Activated CD8-positive, alpha-beta T cell treated with anti-CD3 and anti-CD28 coated beads for 36 hours (primary cell): ENCODE measurements around the gene EML3. TPM values are rescaled to one million over a fixed set of nuclear protein-coding genes. Genes with fewer than 3 reads are reported as not detected.
"Not testable (repeated sequence)": the region's sequence is repeated elsewhere in the genome, so short reads cannot be mapped to it uniquely, and the experiment has no call there.

ENCODE experiments used
- ATAC-seq: fragments of 200-7000 bp; cut with Tn5 transposase; one replicate; pipeline ENCODE4 v1.10.0; 2021; ENCODE audit warnings: mild to moderate bottlenecking, moderate library complexity
- CTCF ChIA-PET: fragments of 350-600 bp; sonication (Branson Sonifier 250); formaldehyde crosslinking; loops from one replicate; lab custom pipeline; 2021; ENCODE audit warnings: antibody characterized with exemption; lab: Charles Lee
- POLR2A ChIA-PET: fragments of 350-600 bp; sonication (Branson Sonifier 250); formaldehyde crosslinking; loops from one replicate; lab custom pipeline; 2021; ENCODE audit warnings: antibody characterized with exemption; lab: Charles Lee
- DNase-seq: peaks from one replicate; pipeline ENCODE4 v3.0.0-alpha.2; 2020
- H3K27ac Mint-ChIP-seq: one replicate; pipeline ENCODE4 v1.8.0; 2021; ENCODE audit warnings: mild to moderate bottlenecking, mixed read lengths
- H3K27me3 Mint-ChIP-seq: one replicate; pipeline ENCODE4 v1.8.0; 2021; ENCODE audit warnings: mixed read lengths
- H3K36me3 Mint-ChIP-seq: one replicate; pipeline ENCODE4 v1.8.0; 2021; ENCODE audit warnings: low read depth, mixed read lengths
- H3K4me1 Mint-ChIP-seq: one replicate; pipeline ENCODE4 v1.8.0; 2021; ENCODE audit warnings: low read depth, mixed read lengths
- H3K4me3 Mint-ChIP-seq: one replicate; pipeline ENCODE4 v1.8.0; 2021; ENCODE audit warnings: mild to moderate bottlenecking, moderate library complexity, mixed read lengths
- H3K9me3 Mint-ChIP-seq: one replicate; pipeline ENCODE4 v1.8.0; 2021; ENCODE audit warnings: mixed read lengths
- intact Hi-C: fragments of 100-400 bp; cut with micrococcal nuclease; formaldehyde crosslinking; loops from one replicate; pipeline ENCODE4 v1.10.0; 2022
- total RNA-seq, 2 experiments: library from RNA; stranded (reverse); gene quantifications; one replicate each; pipeline ENCODE4 v1.2.3, GENCODE V29; 2021
- TF ChIP-seq, protein P1 (sequence below): fragments of 200-600 bp; IDR thresholded peaks from one replicate; pipeline ENCODE4 v1.8.0; 2022; ENCODE audit warnings: antibody characterized with exemption, mild to moderate bottlenecking

Gene EML3
- total RNA-seq, 2 experiments from 2014 or later, result 115 to 120 TPM

DNA sequence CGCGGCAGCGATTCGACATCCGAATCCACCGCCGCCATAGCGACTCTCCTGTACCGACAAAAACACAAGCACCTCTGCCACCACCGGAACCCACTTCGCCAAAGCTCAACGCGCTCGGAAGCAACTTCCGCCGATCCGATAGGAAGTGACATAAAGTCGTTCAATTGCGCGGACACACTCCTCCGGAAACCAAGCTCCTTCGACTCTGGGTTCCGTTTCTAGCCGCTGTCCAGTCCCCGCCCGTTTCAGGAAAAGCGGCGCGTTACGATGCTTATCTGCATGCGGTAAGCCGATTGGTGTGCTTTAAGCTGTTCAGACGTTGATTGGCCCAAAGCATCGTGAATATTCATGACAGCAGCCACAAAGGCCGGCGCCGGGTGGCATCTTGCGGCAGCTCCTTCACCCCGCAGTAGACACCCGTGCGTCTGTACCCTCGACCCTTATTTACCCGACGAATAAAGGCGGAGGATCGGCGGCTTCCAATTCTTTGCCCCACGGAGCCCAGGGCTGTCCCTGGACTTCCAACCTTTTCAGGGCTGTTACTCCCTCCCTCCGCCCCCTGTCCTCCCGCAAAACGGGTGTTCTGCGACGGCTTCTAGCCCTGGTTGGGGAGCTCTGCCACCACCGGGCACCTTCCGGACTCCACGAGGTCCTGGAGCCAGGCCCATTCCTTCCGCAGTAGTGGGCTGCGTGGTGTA lies 21.0 kb downstream of the EML3 start, which contains the start of gene TUT1:
TUT1 (minus strand) TSS at position 76 of the 698 bp plus-strand sequence; CDS start at position 38, 38 bp downstream.
- ATAC-seq (peak; percentile 91), DNase-seq (peak; percentile 98)
- Mint-ChIP-seq H3K36me3 (peaks cover 48% of the 10 kb centered on the region), H3K27me3 (no peaks in the 10 kb centered on the region), H3K4me1 (peaks cover 49% of the 10 kb centered on the region), H3K4me3 (peak within 1 kb of the TSS; percentile 100), H3K9me3 (no peaks in the 10 kb centered on the region), H3K27ac (peak within 1 kb of the TSS; percentile 98)
- CTCF ChIA-PET, result interaction anchor here (0.7 to 3.8 kb wide), 28 partner anchors 9 to 250 kb away, joined by 3 to 24 read pairs (median 6); partner anchors contain the start of genes C11orf98, CSKMT, EEF1G and EML3
- POLR2A ChIA-PET, result interaction anchor here (0.6 to 7.9 kb wide), 53 partner anchors 9 to 289 kb away, joined by 3 to 87 read pairs (median 7); partner anchors contain the start of genes B3GAT3, BSCL2, C11orf98 and CSKMT
- intact Hi-C loops, result loop anchor here (5.0 to 10.0 kb wide), 2 partner anchors 76 to 253 kb away; partner anchors contain the start of genes C11orf98 and CSKMT
- TF ChIP-seq, protein P1, sequence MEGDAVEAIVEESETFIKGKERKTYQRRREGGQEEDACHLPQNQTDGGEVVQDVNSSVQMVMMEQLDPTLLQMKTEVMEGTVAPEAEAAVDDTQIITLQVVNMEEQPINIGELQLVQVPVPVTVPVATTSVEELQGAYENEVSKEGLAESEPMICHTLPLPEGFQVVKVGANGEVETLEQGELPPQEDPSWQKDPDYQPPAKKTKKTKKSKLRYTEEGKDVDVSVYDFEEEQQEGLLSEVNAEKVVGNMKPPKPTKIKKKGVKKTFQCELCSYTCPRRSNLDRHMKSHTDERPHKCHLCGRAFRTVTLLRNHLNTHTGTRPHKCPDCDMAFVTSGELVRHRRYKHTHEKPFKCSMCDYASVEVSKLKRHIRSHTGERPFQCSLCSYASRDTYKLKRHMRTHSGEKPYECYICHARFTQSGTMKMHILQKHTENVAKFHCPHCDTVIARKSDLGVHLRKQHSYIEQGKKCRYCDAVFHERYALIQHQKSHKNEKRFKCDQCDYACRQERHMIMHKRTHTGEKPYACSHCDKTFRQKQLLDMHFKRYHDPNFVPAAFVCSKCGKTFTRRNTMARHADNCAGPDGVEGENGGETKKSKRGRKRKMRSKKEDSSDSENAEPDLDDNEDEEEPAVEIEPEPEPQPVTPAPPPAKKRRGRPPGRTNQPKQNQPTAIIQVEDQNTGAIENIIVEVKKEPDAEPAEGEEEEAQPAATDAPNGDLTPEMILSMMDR, result no peak

DNA sequence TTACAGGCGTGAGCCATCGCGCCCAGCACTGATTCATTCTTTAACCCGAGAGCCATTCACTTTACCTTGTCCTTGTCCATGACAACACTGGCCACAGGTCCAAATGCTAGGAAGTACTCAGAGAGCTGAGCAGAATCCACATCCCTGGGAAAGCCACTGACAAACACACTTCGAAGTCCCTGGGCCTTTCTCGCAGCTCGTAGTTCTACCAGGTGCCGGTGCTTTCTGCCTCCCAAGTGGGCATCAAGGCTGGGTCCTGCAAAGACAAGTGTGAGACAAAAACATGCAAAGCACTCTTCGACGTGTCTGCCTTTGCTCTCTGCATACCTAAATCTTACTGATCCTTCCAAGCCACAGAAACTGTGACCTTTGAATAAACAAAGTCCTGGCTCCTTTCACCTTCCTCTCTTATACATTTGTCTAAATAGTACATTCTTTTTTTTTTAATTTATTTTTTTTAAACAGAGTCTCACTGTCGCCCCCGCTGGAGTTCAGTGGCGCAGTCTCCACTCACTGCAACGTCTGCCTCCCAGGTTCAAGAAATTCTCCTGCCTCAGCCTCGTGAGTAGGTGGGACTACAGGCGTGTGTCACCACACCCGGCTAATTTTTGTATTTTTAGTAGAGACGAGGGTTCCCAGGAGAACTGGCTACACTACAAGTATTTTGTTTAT lies 23.5 kb downstream of the EML3 start:
- CTCF ChIA-PET, result interaction anchor here (0.8 to 1.8 kb wide), 4 partner anchors 9 to 164 kb away, joined by 3 to 7 read pairs (median 4); no protein-coding TSS in a partner anchor
- intact Hi-C loops, result no loop called here
- peaks cover 36% of the 10 kb centered on the region for H3K36me3 Mint-ChIP-seq
- DNase-seq (peak; percentile 51), ATAC-seq (no peak)
- no peaks in the 10 kb centered on the region for H3K9me3 Mint-ChIP-seq
- TF ChIP-seq, protein P1, result peak; percentile 40
- H3K27me3 Mint-ChIP-seq, result no peaks in the 10 kb centered on the region
- POLR2A ChIA-PET, result interaction anchor here (0.8 to 7.9 kb wide), 8 partner anchors 9 to 266 kb away, joined by 3 to 55 read pairs (median 3); partner anchors contain the start of genes B3GAT3 and EEF1G
- no peak overlapping the region for H3K27ac Mint-ChIP-seq
- H3K4me1 Mint-ChIP-seq, result peaks cover 40% of the 10 kb centered on the region
- H3K4me3 Mint-ChIP-seq, result peak overlapping the region; percentile 100

DNA sequence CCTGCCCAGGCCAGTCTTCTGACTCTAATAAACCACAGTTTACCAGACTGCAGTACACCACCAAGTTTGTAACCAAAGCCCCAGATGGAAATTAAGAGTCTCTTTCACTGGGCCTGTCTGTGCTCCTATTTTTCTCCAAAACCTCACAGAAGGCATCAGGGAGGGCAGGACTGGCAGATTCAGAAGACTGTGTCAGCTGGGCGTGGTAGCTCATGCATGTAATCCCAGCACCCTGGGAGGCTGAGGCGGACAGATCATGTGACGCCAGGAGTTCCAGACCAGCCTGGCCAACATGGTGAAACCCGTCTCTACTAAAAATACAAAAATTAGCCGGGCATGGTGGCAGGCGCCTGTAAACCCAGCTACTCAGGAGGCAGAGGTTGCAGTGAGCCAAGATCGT lies 27.2 kb downstream of the EML3 start:
- CTCF ChIA-PET, result interaction anchor here (0.9 to 1.5 kb wide), 4 partner anchors 11 to 43 kb away, joined by 3 to 6 read pairs (median 3); partner anchors contain the start of gene EEF1G
- H3K9me3 Mint-ChIP-seq, H3K27ac Mint-ChIP-seq, H3K27me3 Mint-ChIP-seq, H3K4me3 Mint-ChIP-seq, intact Hi-C loops, ATAC-seq, DNase-seq: not testable (repeated sequence)
- peaks cover 34% of the 10 kb centered on the region for H3K36me3 Mint-ChIP-seq
- POLR2A ChIA-PET, result interaction anchor here (4.5 kb wide), 1 partner anchor 11 kb away, joined by 21 read pairs; the partner anchor contains the start of gene EEF1G
- H3K4me1 Mint-ChIP-seq, result peaks cover 21% of the 10 kb centered on the region

DNA sequence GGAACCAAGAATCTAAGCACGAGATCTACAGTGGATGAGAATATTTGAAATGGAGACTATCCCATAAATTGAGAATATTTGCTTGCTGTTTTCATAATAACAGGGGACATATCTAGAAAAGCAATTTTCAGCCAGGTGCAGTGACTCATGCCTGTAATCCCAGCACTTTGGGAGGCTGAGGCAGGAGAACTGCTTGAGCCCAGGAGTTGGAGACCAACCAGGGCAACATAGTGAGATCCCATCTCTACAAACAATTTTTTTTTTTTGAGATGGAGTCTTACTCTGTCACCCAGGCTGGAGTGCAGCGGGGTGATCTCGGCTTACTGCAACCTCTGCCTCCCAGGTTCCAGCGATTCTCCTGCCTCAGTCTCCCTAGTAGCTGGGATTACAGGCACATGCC lies 30.8 kb downstream of the EML3 start:
- ATAC-seq, H3K27me3 Mint-ChIP-seq, DNase-seq, H3K4me3 Mint-ChIP-seq, H3K4me1 Mint-ChIP-seq, H3K27ac Mint-ChIP-seq, H3K9me3 Mint-ChIP-seq, CTCF ChIA-PET, intact Hi-C loops: not testable (repeated sequence)
- peaks cover 32% of the 10 kb centered on the region for H3K36me3 Mint-ChIP-seq
- POLR2A ChIA-PET, result interaction anchor here (7.7 kb wide), 1 partner anchor 9 kb away, joined by 55 read pairs; the partner anchor contains the start of gene TUT1

DNA sequence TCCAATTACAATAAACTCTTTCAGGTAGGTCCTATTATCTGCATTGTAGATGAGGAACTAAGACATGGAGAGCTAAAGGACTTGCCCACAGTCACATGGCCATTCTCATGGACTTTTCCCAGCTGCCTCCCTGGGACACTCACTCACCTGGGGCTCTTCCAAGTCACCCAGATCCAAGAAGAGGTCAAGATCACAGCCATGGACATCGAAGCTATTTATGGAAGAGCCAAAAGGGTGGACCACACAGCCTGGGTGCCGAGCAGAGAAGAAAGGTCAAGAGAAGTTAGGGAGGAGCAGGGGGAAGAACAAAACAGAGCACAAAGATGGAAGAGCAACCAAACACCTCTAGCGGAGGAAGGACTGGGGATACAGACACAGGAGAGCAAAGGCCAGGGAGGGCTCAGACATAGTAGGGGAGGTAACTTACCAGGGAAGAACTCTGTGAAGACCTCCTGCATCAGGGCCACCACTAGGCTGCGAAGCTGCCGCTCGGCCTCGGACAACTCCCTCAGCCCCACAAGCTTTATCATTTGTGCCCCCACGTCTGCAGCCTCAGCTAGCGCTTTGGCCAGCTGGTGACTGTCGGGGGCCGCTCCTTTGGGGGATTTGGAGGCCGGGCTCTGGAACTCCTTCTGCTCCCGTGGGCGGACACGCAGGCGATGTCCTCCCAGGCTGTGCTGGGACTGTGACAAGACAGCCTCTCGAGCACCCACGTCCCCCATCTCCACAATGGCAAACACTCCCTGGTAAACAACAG lies 31.4 kb downstream of the EML3 start:
- H3K27me3 Mint-ChIP-seq, result no peaks in the 10 kb centered on the region
- ChIA-PET CTCF (interaction anchor here (0.9 kb wide), 1 partner anchor 156 kb away, joined by 3 read pairs; no protein-coding TSS in a partner anchor), POLR2A (interaction anchor here (0.7 to 7.7 kb wide), 2 partner anchors 10 to 84 kb away, joined by 3 to 55 read pairs; partner anchors contain the start of genes C11orf98, CSKMT and TUT1)
- no peak overlapping the region for H3K4me3 Mint-ChIP-seq
- no peak for DNase-seq
- TF ChIP-seq, protein P1, result no peak
- intact Hi-C loops, result no loop called here
- H3K27ac Mint-ChIP-seq, result no peak overlapping the region
- ATAC-seq, result no peak
- H3K9me3 Mint-ChIP-seq, result no peaks in the 10 kb centered on the region
- H3K4me1 Mint-ChIP-seq, result peaks cover 4% of the 10 kb centered on the region
- H3K36me3 Mint-ChIP-seq, result peaks cover 30% of the 10 kb centered on the region
